Measurements from ENCODE around the gene SCLY. TPM values are rescaled to one million over a fixed set of nuclear protein-coding genes. Genes with fewer than 3 reads are reported as not detected.
A peak's percentile ranks its signal among the peaks of the same experiment; 100 is the strongest.

Gene SCLY
- total and polyA plus RNA-seq, 2 of the 13 experiments (the other 11 are each of a cell fraction or from before 2014, with no cell fraction given): 27.9 to 38.6 TPM

DNA sequence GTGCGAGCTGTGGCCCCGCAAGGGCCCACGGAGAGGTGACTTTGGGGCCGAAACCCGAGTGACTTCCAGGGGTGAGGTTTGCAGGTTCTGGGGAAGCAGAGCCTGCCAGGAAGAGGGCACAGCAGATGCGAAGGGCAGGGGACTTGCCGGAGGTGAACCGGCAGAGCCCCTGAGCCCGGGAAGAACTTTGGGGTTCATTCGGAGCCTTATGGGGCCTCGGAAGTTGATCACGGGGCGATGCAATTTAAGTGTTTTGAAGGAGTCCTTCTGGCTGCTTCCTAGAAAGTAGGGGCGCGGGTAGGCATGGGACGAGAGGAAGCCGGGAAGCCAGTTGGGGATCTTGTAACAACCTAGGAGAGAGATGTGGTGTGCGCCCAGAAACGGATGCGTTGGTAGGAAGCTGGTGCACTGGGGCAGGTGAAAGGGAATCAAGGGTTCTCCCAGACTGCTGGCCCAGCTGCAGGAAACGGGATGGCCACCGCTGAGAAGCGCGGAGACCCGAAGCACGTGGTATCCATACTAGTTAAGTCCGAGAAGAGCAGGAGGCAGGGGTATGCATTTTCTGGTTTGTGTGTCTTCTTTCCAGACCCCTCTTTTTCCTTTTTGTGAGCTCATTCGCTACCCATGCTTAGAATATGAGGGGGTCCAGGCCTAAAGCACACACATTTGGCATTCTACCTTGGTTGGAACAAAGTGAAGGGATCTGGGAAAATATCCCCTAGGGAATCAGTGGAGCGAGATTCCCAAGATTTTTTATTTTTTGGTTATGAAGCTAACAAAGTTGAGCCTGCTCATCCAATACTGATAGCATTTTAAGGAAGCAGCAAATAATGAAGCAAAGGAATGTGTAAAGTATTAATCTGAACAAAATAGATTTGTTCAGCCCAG, 758 bp downstream of the SCLY start (continued):
- TF ChIP-seq, protein P1, sequence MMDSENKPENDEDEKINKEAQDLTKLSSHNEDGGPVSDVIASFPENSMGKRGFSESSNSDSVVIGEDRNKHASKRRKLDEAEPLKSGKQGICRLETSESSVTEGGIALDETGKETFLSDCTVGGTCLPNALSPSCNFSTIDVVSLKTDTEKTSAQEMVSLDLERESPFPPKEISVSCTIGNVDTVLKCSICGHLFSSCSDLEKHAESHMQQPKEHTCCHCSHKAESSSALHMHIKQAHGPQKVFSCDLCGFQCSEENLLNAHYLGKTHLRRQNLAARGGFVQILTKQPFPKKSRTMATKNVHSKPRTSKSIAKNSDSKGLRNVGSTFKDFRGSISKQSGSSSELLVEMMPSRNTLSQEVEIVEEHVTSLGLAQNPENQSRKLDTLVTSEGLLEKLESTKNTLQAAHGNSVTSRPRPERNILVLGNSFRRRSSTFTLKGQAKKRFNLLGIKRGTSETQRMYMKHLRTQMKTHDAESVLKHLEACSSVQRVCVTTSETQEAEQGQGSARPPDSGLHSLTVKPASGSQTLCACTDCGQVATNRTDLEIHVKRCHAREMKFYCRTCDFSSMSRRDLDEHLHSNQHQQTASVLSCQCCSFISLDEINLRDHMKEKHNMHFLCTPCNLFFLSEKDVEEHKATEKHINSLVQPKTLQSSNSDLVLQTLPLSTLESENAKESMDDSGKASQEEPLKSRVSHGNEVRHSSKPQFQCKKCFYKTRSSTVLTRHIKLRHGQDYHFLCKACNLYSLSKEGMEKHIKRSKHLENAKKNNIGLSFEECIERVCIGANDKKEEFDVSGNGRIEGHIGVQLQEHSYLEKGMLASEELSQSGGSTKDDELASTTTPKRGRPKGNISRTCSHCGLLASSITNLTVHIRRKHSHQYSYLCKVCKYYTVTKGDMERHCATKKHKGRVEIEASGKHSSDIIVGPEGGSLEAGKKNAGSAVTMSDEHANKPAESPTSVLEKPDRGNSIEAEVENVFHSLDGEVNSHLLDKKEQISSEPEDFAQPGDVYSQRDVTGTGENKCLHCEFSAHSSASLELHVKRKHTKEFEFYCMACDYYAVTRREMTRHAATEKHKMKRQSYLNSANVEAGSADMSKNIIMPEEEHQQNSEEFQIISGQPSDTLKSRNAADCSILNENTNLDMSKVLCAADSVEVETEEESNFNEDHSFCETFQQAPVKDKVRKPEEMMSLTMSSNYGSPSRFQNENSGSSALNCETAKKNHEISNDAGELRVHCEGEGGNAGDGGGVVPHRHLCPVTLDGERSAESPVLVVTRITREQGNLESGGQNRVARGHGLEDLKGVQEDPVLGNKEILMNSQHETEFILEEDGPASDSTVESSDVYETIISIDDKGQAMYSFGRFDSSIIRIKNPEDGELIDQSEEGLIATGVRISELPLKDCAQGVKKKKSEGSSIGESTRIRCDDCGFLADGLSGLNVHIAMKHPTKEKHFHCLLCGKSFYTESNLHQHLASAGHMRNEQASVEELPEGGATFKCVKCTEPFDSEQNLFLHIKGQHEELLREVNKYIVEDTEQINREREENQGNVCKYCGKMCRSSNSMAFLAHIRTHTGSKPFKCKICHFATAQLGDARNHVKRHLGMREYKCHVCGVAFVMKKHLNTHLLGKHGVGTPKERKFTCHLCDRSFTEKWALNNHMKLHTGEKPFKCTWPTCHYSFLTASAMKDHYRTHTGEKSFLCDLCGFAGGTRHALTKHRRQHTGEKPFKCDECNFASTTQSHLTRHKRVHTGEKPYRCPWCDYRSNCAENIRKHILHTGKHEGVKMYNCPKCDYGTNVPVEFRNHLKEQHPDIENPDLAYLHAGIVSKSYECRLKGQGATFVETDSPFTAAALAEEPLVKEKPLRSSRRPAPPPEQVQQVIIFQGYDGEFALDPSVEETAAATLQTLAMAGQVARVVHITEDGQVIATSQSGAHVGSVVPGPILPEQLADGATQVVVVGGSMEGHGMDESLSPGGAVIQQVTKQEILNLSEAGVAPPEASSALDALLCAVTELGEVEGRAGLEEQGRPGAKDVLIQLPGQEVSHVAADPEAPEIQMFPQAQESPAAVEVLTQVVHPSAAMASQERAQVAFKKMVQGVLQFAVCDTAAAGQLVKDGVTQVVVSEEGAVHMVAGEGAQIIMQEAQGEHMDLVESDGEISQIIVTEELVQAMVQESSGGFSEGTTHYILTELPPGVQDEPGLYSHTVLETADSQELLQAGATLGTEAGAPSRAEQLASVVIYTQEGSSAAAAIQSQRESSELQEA (CRISPR knock-in tag; IDR thresholded peaks at IDR 0.05; ENCODE audit: not compliant biosample characterization): peak; percentile 3
- TF ChIP-seq GABPA (IDR thresholded peaks at IDR 0.05; ENCODE audit: low read depth, low read length): no peak
- no peak for TF ChIP-seq GABPA (CRISPR knock-in tag; IDR thresholded peaks at IDR 0.05; ENCODE audit: low read depth)
- peak; percentile 6; the same call in 1 of the 2 replicates for TF ChIP-seq MXD4 (CRISPR knock-in tag; IDR thresholded peaks at IDR 0.05)
- TF ChIP-seq, protein P2, sequence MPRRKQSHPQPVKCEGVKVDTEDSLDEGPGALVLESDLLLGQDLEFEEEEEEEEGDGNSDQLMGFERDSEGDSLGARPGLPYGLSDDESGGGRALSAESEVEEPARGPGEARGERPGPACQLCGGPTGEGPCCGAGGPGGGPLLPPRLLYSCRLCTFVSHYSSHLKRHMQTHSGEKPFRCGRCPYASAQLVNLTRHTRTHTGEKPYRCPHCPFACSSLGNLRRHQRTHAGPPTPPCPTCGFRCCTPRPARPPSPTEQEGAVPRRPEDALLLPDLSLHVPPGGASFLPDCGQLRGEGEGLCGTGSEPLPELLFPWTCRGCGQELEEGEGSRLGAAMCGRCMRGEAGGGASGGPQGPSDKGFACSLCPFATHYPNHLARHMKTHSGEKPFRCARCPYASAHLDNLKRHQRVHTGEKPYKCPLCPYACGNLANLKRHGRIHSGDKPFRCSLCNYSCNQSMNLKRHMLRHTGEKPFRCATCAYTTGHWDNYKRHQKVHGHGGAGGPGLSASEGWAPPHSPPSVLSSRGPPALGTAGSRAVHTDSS (CRISPR knock-in tag; conservative IDR thresholded peaks at IDR 0.05): no peak
- no peak for TF ChIP-seq RFXAP (CRISPR knock-in tag; IDR thresholded peaks at IDR 0.05; ENCODE audit: borderline replicate concordance)
- no peak for TF ChIP-seq SRSF9 (IDR thresholded peaks at IDR 0.05; ENCODE audit: borderline replicate concordance, insufficient read depth, low read depth, low read length, poor library complexity, severe bottlenecking)
- TF ChIP-seq EP300 (IDR thresholded peaks at IDR 0.05; ENCODE audit: low read depth in 2 of 2, low read length in 2 of 2): no peak
- TF ChIP-seq EP300 (CRISPR knock-in tag; IDR thresholded peaks at IDR 0.05; ENCODE audit: borderline replicate concordance): no peak
- no peak for TF ChIP-seq ZSCAN29 (CRISPR knock-in tag; conservative IDR thresholded peaks at IDR 0.05)
- TF ChIP-seq ZNF746 (CRISPR knock-in tag; IDR thresholded peaks at IDR 0.05): peak; percentile 65; the same call in 1 of the 2 replicates
- TF ChIP-seq ZNF207 (IDR thresholded peaks at IDR 0.05; ENCODE audit: borderline replicate concordance): no peak
- TF ChIP-seq PAF1 (CRISPR knock-in tag; IDR thresholded peaks at IDR 0.05): no peak
- no peak for TF ChIP-seq TBX3 (IDR thresholded peaks at IDR 0.05; ENCODE audit: borderline replicate concordance)
- 0 out of 2 replicates have a peak, but pooled peaks have one; percentile 19 for TF ChIP-seq DPF2 (CRISPR knock-in tag; IDR thresholded peaks at IDR 0.05; ENCODE audit: borderline replicate concordance, low read depth)
- TF ChIP-seq ZNF724P (CRISPR knock-in tag; IDR thresholded peaks at IDR 0.05; ENCODE audit: borderline replicate concordance): no peak
- TF ChIP-seq ZNF180 (CRISPR knock-in tag; IDR thresholded peaks at IDR 0.05; ENCODE audit: borderline replicate concordance, low read depth): no peak
- TF ChIP-seq CHCHD3 (CRISPR knock-in tag; IDR thresholded peaks at IDR 0.05): no peak
